Thyroid gland (tissue), 4 donors: ENCODE measurements around the gene CRX. TPM values are rescaled to one million over a fixed set of nuclear protein-coding genes. Genes with fewer than 3 reads are reported as not detected.
"Not testable (repeated sequence)": the region's sequence is repeated elsewhere in the genome, so short reads cannot be mapped to it uniquely, and the experiment has no call there.

Experiments
- DNase-seq, 2 donors: peaks; one replicate each; pipeline ENCODE4 v3.0.0-alpha.2; 2019
- H3K27ac ChIP-seq, 3 donors: fragments of 200-600 bp; sonication (generic); 1 replicate in 2 of 3; 2 replicates in 1 of 3; pipeline ENCODE4 v1.5.1; 2016 to 2019; ENCODE audit warnings: mild to moderate bottlenecking in 1 of 3, moderate library complexity in 1 of 3
- H3K27me3 ChIP-seq: fragments of 200-600 bp; sonication (generic); one replicate; pipeline ENCODE4 v1.5.1; 2019
- H3K36me3 ChIP-seq, 2 donors: fragments of 200-600 bp; sonication (generic); one replicate each; pipeline ENCODE4 v1.5.1; 2016 to 2019
- H3K4me1 ChIP-seq, 2 donors: fragments of 200-600 bp; sonication (generic); one replicate each; pipeline ENCODE4 v1.5.1; 2017 to 2019
- H3K4me3 ChIP-seq, 3 donors: fragments of 200-600 bp; sonication (generic); replicated peaks in 1 of 3; 1 replicate in 2 of 3; 2 replicates in 1 of 3; pipeline ENCODE4 v1.5.1; 2016; ENCODE audit warnings: mild to moderate bottlenecking in 1 of 3
- H3K9me3 ChIP-seq: fragments of 200-600 bp; sonication (generic); one replicate; pipeline ENCODE4 v1.5.1; 2017
- CTCF ChIP-seq, 6 experiments: fragments of 200-600 bp in 3 of 6; fragments of 450-650 bp in 3 of 6; sonication (generic) in 3 of 6; IDR thresholded peaks; one replicate each; pipeline ENCODE4 v1.5.1; 2016 to 2019; ENCODE audit warnings: antibody characterized with exemption in 6 of 6, mild to moderate bottlenecking in 2 of 6, inconsistent platforms in 1 of 6, moderate library complexity in 1 of 6
- POLR2A ChIP-seq, 2 donors: fragments of 450-650 bp; IDR thresholded peaks; one replicate each; pipeline ENCODE4 v1.6.1; 2017; ENCODE audit warnings: antibody characterized with exemption in 2 of 2, mild to moderate bottlenecking in 2 of 2, moderate library complexity in 1 of 2
- whole genome bisulfite sequencing, 2 donors: methylation state at CpG; one replicate each; pipeline ENCODE4 v1.1.5; 2017; 5-methylcytosine and 5-hydroxymethylcytosine counted together
- intact Hi-C: fragments of 100-400 bp; cut with DNase I; formaldehyde crosslinking; loops from one replicate; pipeline ENCODE4 v1.15.1; 2023
- total RNA-seq, 4 donors: library from RNA; depleted of rRNA; stranded (reverse); fragments of >200 nt; gene quantifications; one replicate each; pipeline ENCODE4 v1.2.3, GENCODE V29; 2016

The CRX gene
- total RNA-seq, 4 donors from 2014 or later: not detected

- Histone ChIP-seq H3K36me3 (no peaks in the 10 kb centered on the region), H3K4me3 (no peak overlapping the region), H3K27me3 (peaks cover 7% of the 10 kb centered on the region), H3K9me3 (no peaks in the 10 kb centered on the region), H3K27ac (no peak overlapping the region), H3K4me1 (no peaks in the 10 kb centered on the region)
- intact Hi-C loops: no loop called here
- no peak for TF ChIP-seq POLR2A (IDR thresholded peaks at IDR 0.05)
- WGBS, 2 donors: 51 to 64% methylated on average over 5 of the region's 5 CpGs
- no peak for DNase-seq
Observed at GRCh38 chr19:47853003-47853402, 31.3 kb downstream of the CRX start.

- DNase-seq: no peak
- intact Hi-C loops: no loop called here
- no peaks in the 10 kb centered on the region for H3K4me1 ChIP-seq
- no peak overlapping the region for H3K4me3 ChIP-seq
- peaks cover under 1% of the 10 kb centered on the region for H3K27me3 ChIP-seq
- no peak overlapping the region for H3K27ac ChIP-seq
- no peak for TF ChIP-seq POLR2A (IDR thresholded peaks at IDR 0.05)
- TF ChIP-seq CTCF (IDR thresholded peaks at IDR 0.05): no peak
- WGBS, 2 donors: 82 to 83% methylated on average over 4 of the region's 4 CpGs
- no peaks in the 10 kb centered on the region for H3K36me3 ChIP-seq
- H3K9me3 ChIP-seq: no peaks in the 10 kb centered on the region
Observed at GRCh38 chr19:47854459-47854858, 32.7 kb downstream of the CRX start.

- H3K4me3 ChIP-seq, H3K27ac ChIP-seq, H3K4me1 ChIP-seq, intact Hi-C loops, H3K27me3 ChIP-seq, H3K36me3 ChIP-seq, H3K9me3 ChIP-seq, DNase-seq: not testable (repeated sequence)
- WGBS, 2 donors: 92 to 96% methylated on average over 9 of the region's 9 CpGs
Observed at GRCh38 chr19:47858231-47858630, 36.5 kb downstream of the CRX start.

- H3K4me1 ChIP-seq, H3K36me3 ChIP-seq, H3K27ac ChIP-seq, DNase-seq, H3K4me3 ChIP-seq, H3K27me3 ChIP-seq, H3K9me3 ChIP-seq, intact Hi-C loops: not testable (repeated sequence)
- 88 to 93% methylated on average over 7 to 9 of the region's 9 CpGs for WGBS, 2 donors
Observed at GRCh38 chr19:47858646-47859285, 37.0 kb downstream of the CRX start, which contains the start of gene TPRX2. TPRX2 (plus strand) TSS chr19:47859235; CDS start chr19:47859247, 12 bp downstream.

- H3K27ac ChIP-seq, DNase-seq, intact Hi-C loops, H3K36me3 ChIP-seq, H3K4me1 ChIP-seq, H3K4me3 ChIP-seq, H3K9me3 ChIP-seq, H3K27me3 ChIP-seq: not testable (repeated sequence)
- no CpG with 5 or more reads among the region's 17 CpGs for WGBS, 2 donors
Observed at GRCh38 chr19:47859838-47860237, 38.1 kb downstream of the CRX start.

- no peaks in the 10 kb centered on the region for H3K27me3 ChIP-seq
Observed at GRCh38 chr19:47860602-47861297, 39.0 kb downstream of the CRX start.

More at GRCh38 chr19:47860602-47861297, 39.0 kb downstream of the CRX start:
- Histone ChIP-seq H3K4me3 (no peak overlapping the region), H3K4me1 (no peaks in the 10 kb centered on the region), H3K9me3 (no peaks in the 10 kb centered on the region), H3K36me3 (no peaks in the 10 kb centered on the region), H3K27ac (no peak overlapping the region)
- intact Hi-C loops: no loop called here
- no peak for DNase-seq
- 50 to 53% methylated on average over 10 to 31 of the region's 34 CpGs for WGBS, 2 donors
- TF ChIP-seq POLR2A (IDR thresholded peaks at IDR 0.05) (no peak), CTCF (IDR thresholded peaks at IDR 0.05) (no peak)
